HG03135 (cell line): ENCODE measurements around the gene ING2.

ENCODE experiments used
- ATAC-seq: cut with Tn5 transposase; IDR thresholded peaks from one replicate; pipeline ENCODE4 v1.9.1; 2021; ENCODE audit warnings: mild to moderate bottlenecking, moderate library complexity; ENCODE audit not compliant: unreplicated experiment

Gene ING2

DNA sequence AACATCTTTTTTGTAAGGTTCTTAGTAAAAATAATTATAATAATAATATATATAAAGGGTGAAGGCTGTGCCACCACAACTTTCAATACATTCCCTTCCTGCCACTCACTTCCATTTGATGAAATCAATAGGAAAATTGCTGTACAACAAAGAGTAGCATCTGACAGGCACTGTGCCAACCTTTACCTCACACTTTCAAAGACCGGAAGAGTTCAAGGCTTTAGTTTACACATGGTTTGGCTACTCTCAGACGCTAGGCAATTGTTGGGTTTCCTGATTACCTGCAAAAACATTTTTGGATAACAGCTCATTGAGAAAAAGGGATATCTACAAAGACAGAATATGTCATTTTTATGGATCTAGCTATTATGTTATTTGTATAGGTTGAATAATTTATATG lies 5.5 kb upstream of the ING2 start:
- no peak for ATAC-seq

DNA sequence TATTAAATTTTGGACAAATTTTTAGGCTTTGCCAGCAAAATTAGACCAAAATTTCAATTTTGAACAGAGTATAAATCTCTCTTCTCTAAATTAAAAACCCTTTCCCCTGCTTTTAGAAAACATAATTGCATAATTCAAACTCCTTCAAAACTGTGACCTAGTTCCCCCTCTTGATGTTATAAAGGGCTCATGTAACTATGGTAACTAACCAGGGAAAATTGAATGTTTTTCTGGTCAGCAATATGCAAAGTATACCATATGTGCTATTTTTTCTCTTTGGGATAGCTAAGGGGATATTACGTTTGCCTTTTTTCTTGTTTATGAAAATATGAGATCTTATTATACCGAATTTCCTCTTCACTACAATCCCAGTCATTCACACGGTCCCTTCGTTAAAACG lies 5.1 kb upstream of the ING2 start:
- ATAC-seq, result no peak

DNA sequence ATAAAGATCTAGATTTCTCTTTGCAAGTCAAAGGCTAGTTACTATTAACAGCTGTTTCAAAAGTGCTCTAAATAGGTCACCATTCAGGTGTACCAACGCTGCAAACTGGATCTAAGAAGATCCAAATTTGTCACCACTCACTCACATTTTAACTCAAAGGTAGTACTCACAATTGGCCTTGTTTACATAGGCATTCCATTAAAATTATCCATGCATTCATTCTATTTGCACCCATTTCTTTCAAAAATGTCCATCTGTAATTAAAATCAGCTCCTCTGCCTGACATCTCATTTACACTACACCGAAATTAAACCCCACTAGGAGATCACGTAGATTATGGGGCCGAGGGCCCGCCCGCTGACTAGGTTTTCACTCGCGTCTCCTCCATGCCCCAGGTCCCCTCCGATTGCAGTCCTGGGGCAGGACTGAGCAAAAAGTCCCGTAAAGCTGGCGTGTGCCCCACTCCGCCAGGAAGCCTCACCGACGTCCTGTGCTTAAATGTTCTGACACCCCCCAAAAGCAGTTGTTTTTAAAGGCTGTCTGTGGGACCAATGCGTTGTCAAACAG lies 1.3 kb upstream of the ING2 start:
- peak; percentile 2 for ATAC-seq

DNA sequence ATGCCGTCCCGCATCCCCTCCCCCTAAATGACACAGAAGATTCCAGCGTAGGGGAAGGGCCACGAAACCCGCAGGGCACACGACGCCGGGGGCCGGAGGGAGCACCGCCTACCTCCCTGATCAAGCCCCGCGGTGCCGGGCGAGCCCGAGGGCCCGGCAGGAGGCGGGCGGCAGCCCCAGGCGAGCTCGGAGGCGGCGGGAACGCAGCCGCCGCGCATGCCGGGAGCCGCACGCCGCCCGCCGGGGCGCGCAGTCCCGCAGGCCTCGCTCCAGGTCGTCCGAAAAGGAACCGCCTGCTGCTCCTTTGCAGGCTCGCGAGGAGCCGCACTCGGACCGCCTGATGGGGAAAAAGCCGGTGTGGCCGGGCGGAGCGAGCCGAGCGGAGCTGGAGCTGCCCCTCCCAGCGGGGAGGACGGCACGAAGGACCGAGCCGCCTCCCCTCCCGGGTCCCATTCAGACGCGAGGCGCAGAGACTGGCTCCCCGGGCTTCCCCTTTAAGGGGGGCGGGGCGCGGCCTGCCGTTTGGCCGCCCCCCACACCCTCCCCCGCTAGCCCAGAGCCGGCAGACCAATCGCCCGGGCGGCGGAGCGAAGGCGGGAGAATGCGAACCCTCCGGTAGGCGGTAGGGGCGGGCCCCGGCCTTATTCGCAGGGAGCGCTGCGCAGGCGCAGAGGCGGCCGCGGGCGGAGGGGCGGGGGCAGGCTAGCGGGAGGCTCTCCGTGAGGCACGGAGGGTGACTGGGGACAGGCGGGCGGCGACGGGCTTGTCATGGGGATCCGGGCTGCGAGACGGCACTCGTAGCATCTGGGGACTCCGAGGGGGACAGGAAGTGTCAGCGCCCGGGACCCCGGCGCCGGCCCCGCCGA lies 561 bp upstream of the ING2 start:
- ATAC-seq, result peak; percentile 69

DNA sequence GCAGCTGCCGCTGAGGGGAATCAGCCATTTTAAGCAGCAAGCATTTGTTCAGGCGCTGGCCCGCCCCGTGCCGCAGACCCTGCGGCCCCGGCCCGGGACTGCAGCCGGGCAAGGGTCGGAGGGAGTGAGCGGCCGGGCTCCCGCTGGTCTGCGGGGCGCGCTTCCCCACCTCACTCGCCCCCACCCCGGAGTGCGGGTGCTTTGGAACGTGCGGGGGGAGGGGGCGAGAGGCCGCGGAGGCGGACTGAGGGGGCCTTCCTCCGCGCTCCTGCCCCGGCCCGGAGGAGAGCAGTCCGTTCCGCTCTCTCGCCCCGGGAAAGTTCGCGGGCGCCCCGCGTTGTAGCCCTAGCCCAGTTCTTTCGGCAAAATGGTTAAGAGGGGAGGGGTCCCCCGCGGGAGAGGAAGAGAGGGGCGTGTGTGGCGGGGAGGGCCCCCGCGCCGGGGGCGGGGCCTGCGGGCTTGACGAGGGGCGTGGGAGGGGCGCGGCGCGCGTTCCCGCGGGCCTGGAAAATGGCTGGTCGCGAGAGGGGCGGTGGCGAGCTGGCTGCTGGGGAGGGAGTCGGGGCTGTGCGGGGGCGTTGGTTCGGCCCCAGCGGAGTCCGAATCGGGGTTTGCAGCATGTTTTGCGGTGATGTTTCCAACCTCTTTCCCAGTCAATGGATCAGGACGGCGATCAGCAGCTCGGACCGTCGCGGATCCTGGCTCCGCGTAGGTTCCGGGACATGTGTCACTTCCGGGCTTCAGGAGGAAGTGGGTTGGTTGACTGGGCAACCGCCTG lies 942 bp downstream of the ING2 start:
- peak; percentile 44 for ATAC-seq

DNA sequence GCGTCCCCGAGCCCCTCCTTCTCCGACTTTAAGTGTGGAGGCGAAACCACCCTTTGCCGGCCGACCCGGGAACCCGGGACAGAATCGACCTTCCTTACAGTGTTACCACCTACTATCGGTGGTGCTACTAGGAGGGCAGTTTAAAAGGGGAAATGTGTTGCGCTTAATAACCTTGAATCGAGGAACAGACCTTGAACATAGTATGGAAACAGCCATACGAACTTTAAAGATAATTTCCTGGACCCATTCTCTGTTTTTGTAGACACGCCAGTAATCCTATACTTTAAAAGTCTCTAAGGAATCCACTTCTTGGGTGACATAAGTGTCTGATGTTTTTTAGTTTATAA lies 1.5 kb downstream of the ING2 start:
- no peak for ATAC-seq

DNA sequence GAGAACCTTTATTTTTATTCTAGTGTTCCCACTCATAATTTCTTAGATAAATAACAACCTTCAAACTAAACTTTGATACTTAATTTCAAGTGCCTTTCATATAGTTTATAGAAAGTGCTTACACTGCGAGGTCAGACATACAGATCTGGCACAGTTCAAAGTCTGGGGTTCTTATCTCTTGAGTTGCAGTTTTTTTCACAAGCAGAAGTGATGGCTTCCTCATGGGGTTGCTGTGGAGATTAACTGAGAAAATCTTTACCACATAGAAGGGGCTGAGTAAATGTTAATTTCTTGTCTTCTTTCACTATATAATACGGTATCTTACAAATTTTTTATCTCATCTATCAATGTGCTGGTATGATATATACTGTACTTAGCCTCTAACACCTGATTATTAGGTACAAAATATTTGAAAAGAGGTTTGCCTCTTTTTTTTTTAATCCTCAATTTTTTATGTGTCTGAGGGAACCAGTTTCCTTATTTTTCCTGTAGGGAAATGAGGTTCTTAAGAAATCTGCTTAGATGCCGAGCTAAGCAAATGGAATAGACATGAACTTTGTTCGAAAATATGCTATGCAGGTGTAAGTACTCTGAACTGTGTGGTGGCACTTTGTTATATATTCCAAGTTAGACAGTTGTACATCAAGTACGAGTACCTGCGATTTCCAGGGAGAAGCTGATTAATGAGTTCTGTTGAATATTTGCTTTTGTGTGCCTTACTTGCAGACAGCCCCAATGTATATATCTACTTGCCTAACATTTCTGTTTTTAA lies 3.3 kb downstream of the ING2 start:
- ATAC-seq, result no peak

DNA sequence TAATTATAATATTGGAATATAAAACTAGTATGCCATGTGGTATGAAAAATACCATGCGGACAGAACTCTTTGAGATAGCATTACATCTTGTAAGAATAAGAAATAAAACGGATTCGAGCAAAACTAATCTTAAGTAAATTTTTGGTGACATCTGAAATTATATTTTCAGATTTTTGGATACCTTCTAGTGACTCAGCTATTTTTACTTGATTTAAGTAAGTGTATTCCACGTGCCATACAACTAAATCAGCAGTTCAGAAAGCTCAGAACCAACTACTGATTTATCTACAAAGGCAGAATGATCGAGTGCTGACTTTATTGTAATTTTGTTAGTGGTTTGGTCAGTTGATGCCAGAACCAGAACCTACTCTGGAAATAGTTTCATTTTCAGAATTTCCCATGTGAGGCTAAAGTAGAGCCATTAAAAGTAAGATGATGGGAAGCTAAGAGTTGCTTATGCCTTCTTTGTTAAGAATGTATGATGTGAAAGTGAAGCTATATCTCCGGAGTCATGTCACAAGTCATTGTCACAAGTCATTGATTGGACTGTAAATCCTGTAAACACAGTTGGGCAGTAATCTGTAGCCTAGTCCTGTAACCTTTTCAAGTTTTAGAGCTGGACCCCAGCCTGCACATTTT lies 4.0 kb downstream of the ING2 start:
- ATAC-seq, result no peak

DNA sequence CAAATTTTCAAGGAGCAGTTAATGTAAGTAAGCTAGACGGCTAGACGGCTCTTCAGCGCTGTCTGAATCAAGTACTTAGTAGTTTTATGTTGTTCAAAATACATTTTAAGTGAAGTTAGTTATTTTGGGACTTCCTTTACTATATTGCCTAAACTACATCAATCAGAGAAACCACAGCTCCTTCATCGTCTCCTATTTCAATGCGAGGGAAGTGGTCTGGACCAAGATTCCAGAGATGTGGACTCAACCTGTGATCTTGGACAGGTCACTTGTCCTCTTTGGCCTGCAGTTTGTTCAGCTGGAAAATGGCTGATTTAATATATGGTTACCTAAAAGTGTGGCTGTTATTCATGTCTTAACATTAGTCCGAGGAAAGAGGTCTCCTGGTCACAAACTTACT lies 10.6 kb downstream of the ING2 start:
- no peak for ATAC-seq

DNA sequence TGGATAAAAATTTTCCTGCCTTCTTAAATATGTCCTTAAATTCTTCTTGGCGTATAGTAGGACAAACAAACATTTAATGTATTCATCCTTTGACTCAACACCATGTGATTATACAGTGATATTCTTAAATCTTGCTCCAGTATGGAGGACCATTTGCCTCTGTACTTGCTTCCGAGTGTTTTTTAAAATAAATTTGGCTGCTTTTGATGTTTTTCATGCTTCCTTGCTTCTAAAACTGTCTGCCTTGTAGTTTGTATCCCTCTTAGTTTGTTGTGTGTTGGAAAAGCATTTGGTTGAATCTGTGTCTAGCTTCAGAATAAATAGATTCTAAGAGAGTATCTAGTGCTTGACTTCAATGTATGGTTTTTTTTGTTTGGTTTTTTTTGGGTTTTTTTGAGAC lies 12.3 kb downstream of the ING2 start:
- no peak for ATAC-seq

DNA sequence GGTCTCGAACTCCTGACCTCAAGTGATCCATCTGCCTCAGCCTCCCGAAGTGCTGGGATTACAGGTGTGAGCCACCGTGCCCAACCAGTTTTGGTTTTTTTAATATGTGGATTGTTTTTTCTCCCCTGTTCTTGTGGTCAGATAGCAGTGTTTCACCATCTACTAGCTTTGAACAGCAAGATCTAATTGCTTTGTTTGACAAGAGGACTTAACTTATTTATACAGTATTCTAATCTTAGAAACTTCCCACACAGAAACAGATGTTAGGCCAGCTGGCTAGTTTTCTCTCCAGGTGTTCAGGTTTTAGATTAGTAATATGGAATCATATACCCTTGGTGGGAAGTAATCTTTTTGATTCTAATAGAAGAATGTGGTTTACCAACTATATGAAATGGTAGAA lies 12.9 kb downstream of the ING2 start:
- no peak for ATAC-seq

DNA sequence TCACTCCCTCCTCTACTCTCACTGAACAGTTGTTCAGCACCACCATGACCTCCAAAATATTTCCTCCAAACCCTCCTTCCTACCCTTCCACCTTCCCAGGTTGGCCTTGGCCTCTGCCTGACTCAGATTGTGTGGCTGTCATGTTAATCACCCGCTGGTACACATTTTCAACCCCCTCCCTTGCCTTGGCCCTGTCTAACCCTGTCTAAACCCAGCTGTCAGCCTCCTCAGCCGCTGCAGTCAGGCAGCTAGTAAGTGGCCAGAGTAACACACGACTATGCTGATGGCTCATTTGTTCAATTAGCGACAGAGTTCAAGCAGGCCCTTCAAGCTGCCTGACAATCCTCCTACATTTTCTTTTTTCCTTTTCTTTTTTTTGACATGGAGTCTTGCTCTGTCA lies 18.0 kb downstream of the ING2 start:
- no peak for ATAC-seq

DNA sequence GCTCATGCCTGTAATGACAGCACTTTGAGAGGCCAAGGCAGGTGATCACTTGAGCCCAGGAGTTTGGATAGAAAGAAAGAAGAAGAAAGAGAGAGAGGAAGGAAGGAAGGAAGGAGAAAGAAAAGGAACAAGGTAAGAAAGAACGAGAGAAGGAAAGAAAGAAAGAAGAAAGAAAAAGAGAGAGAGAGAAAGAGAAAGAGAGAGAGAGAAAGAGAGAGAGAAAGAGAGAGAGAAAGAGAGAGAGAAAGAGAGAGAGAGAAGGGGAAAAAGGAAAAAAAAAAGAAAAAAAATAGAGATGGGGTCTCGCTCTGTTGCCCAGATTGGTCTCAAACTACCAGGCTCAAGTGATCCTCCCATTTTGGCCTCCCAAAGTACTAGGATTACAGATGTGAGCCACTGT lies 22.5 kb downstream of the ING2 start:
- ATAC-seq, result no peak

DNA sequence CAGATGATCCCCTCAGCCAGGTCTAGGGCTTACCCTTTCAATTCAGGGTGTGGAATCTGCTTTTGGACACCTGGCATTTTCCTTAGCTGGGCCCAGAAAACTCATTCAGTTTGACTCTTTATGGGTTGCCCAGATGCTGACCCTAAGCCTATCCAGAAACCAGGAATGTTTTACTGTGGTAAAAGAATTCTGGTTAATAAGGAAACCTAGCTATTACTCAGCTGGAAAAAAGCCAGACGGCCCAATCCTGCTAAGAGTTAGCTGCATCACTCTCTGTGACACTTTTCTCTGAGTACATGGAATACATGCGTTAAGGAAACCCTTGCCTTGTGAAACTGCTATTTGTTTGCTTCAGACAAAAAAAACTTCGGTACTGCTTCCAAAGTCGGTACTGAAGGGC lies 28.0 kb downstream of the ING2 start:
- no peak for ATAC-seq

DNA sequence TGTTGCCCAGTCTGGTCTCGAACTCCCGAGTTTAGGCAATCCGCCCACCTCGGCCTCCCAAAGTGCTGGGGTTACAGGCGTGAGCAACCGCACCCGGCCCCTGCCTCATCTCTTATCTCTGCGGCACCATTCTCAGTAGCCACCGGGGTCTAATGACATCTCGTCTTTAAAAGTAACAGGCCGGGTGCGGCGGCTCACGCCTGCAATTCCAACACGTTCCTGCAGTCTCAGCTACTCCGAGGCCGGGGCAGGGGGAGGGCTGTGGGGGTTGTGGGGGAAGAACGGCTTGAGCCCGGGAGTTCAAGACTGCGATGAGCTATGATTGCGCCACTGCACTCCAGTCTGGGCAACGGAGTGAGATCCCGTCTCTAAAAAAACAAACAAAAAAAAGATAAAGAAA lies 28.8 kb downstream of the ING2 start:
- ATAC-seq, result no peak

DNA sequence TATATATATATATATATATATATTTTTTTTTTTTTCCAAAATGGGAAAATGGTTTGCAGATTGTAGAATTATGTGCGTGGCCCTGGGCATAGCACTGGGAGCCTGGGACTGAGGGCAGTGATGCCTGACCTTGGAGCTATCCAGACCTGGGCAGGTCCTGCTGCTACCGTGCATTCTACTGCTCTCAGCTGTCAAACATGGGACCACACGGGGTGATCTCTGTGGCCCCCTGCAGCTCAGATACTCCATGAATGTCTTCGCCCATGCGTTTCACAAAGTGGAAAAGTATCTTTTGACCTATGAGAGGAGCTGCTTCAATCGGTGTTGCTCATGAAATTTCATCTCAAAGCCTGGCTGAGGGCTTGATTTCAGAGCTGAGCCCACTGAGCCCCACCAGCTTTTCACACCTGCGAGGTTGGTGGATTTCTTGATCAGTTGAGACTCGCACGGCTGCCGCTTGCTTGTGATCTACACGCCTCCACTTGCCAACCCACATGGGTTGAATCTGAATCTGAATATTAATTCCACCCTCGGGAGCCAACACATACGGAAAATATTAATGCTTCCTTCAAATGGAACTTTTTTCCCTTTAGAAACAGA lies 35.7 kb downstream of the ING2 start:
- no peak for ATAC-seq

DNA sequence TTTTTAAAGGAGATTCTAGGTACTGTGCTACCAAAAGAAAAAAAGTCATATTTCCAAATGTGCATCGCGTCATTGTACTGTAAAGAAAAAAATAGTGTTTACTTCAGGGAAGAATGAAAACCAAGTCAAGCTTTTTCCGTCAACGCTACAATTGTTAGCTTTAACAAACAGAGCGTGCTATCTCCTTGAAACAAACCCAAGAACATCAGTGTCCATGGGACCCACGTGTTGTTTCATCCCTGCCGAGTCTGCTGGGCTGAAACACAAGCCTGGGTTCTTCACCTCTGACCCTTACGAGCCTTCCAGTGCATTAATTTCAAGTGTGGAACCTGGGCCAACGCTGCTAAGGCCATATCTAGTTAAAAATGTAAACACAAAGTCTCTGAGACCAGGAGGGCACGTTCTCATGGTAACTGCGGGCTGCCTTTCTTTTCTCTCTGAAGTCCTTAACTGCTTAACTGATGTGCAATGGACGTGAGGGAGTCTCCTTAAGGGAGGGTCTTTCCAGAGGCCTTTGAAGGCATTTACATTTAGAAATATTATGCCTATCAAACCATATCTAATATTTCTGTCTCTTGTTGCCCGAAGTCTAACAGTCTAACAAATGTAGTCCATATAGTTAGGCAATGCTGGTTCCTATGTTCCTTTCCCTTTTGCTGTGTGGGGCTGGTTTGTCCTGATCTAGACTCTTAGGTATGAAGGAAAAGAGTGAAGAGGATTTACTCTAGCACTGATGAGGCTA lies 36.3 kb downstream of the ING2 start:
- no peak for ATAC-seq

DNA sequence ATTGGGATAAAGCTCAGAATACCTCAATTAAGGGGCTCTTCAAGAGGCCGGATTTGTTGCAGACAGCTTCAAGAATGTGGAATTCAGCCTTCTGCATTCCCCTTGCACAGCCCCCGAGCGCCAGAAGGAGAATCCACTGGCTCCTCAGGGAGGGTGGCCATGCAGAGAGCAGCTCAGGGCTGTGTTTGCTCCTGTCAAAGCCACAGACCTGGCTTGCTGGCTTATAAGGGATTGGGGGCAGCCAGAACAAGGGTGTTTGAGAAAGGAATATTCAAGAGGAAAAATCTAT lies 36.8 kb downstream of the ING2 start:
- no peak for ATAC-seq

DNA sequence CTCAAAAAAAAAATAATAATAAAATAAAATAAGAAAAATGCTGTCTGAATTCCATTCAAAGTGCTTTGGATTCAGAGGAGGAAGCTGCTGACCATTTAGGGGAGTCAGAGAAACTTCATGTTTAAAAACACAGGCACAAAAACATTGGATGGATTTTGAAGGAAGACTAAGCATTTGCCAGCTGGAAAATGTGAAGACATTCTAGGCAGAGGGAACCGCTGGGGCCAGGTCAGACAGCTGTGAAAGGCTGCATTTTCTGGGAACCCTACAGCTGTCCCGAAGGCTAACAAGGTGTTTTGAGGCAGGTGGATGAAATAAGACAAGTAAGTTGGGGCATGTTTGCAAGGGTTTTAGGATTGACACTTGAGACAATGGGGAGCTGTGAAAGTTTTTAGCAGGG lies 38.6 kb downstream of the ING2 start:
- ATAC-seq, result no peak

DNA sequence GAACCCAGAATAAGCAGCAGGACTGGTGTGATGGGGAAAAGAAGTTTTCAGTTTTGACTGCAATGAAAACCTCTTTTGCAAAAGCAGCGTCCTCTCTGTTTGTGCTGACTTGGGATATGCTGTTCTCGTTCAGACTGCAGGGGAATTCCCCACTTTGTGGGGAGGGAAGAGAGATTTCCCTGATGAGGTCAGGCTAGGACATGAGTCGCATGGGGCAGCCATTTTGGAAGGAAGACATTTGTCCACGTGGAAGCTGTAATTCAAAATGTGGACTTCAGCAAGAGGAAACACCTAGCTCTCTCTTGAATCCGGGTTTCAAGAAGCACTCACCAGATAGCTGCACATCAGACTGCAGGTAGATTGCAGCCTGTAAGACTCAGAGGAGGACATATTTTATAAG lies 39.3 kb downstream of the ING2 start:
- ATAC-seq, result no peak
